GM23338 (cell line): ENCODE results near the gene PCNX1. TPM values are rescaled to one million over a fixed set of nuclear protein-coding genes. Genes with fewer than 3 reads are reported as not detected.

Experiments
- ATAC-seq: fragments of 200-7000 bp; cut with Tn5 transposase; 3 replicates; pipeline ENCODE4 v1.9.1; 2020
- DNase-seq: peaks from one replicate; pipeline ENCODE4 v3.0.0-alpha.2; 2015; ENCODE audit warnings: low spot score
- H2AFZ ChIP-seq: fragments of 200-600 bp; sonication (generic); 2 replicates; pipeline ENCODE4 v1.8.0; 2016; ENCODE audit warnings: antibody characterized with exemption, mild to moderate bottlenecking, moderate library complexity
- H3F3A ChIP-seq: fragments of 200-600 bp; sonication (generic); replicated peaks from 2 replicates; pipeline ENCODE4 v1.8.0; 2017; ENCODE audit warnings: antibody characterized with exemption, mixed run types, low read depth
- H3K27ac ChIP-seq: fragments of 200-600 bp; sonication (generic); 2 replicates; pipeline ENCODE4 v1.6.1; 2016; ENCODE audit warnings: low read depth
- H3K27me3 ChIP-seq: fragments of 200-600 bp; sonication (generic); 2 replicates; pipeline ENCODE4 v1.8.0; 2016; ENCODE audit warnings: mild to moderate bottlenecking, mixed run types, moderate library complexity; ENCODE audit not compliant: insufficient read depth
- H3K36me3 ChIP-seq: fragments of 200-600 bp; sonication (generic); 2 replicates; pipeline ENCODE4 v1.8.0; 2016; ENCODE audit warnings: mild to moderate bottlenecking; ENCODE audit not compliant: insufficient read depth
- H3K4me1 ChIP-seq: fragments of 200-600 bp; sonication (generic); 2 replicates; pipeline ENCODE4 v1.8.0; 2016; ENCODE audit warnings: mild to moderate bottlenecking, moderate library complexity; ENCODE audit not compliant: insufficient read depth
- H3K4me2 ChIP-seq: fragments of 200-600 bp; sonication (generic); 2 replicates; pipeline ENCODE4 v1.7.1; 2017; ENCODE audit warnings: mixed run types
- H3K4me3 ChIP-seq: fragments of 200-600 bp; sonication (generic); 2 replicates; pipeline ENCODE4 v1.6.1; 2016; ENCODE audit warnings: mixed run types
- H3K79me2 ChIP-seq: fragments of 200-600 bp; sonication (generic); replicated peaks from 2 replicates; pipeline ENCODE4 v1.8.0; 2017; ENCODE audit warnings: mild to moderate bottlenecking; ENCODE audit not compliant: insufficient read depth
- H3K9me2 ChIP-seq: fragments of 200-600 bp; sonication (generic); 2 replicates; pipeline ENCODE4 v1.8.0; 2017; ENCODE audit not compliant: insufficient read depth
- H4K20me1 ChIP-seq: fragments of 200-600 bp; sonication (generic); replicated peaks from 2 replicates; pipeline ENCODE4 v1.8.0; 2017; ENCODE audit warnings: mild to moderate bottlenecking; ENCODE audit not compliant: insufficient read depth
- H3K27ac Mint-ChIP-seq: 2 replicates; pipeline ENCODE4 v1.8.0; 2020; ENCODE audit warnings: inconsistent platforms, mild to moderate bottlenecking, moderate library complexity, mixed read lengths
- H3K27me3 Mint-ChIP-seq: 3 replicates; pipeline ENCODE4 v1.8.0; 2022; ENCODE audit warnings: low read depth, mild to moderate bottlenecking, moderate library complexity, mixed read lengths, inconsistent platforms; ENCODE audit not compliant: insufficient read depth, poor library complexity
- H3K36me3 Mint-ChIP-seq: 3 replicates; pipeline ENCODE4 v1.8.0; 2021; ENCODE audit warnings: low read depth, mild to moderate bottlenecking, inconsistent platforms, moderate library complexity, mixed read lengths
- H3K4me1 Mint-ChIP-seq: 3 replicates; pipeline ENCODE4 v1.8.0; 2020; ENCODE audit warnings: mild to moderate bottlenecking, inconsistent platforms, mixed read lengths
- H3K4me3 Mint-ChIP-seq: 3 replicates; pipeline ENCODE4 v1.8.0; 2021; ENCODE audit warnings: moderate library complexity, mild to moderate bottlenecking, inconsistent platforms, mixed read lengths
- H3K9me3 Mint-ChIP-seq: 3 replicates; pipeline ENCODE4 v1.8.0; 2020; ENCODE audit warnings: moderate library complexity, mild to moderate bottlenecking, inconsistent platforms, mixed read lengths
- CREB1 ChIP-seq: fragments of 250-450 bp; sonication (Bioruptor Pico); IDR thresholded peaks from 2 replicates; pipeline ENCODE4 v1.5.0; 2020; ENCODE audit warnings: low read depth, mild to moderate bottlenecking, moderate library complexity
- CTCF ChIP-seq, 2 experiments: fragments of 200-600 bp in 1 of 2; sonication (generic) in 1 of 2; conservative IDR thresholded peaks; 2 replicates each; pipeline versions ENCODE4 v1.5.1 to v1.6.1; 2016 to 2017; ENCODE audit warnings: antibody characterized with exemption in 2 of 2, low read depth in 2 of 2, mild to moderate bottlenecking in 2 of 2, moderate library complexity in 1 of 2
- ETS1 ChIP-seq: IDR thresholded peaks from 2 replicates; pipeline ENCODE4 v1.6.1; 2016; ENCODE audit warnings: antibody characterized with exemption
- EZH2 ChIP-seq: fragments of 200-600 bp; sonication (generic); IDR thresholded peaks from one replicate; pipeline ENCODE4 v1.8.0; 2017; ENCODE audit warnings: antibody characterized with exemption, mild to moderate bottlenecking, low read depth; ENCODE audit not compliant: unreplicated experiment
- JUNB ChIP-seq: IDR thresholded peaks from one replicate; pipeline ENCODE4 v1.6.1; 2016; ENCODE audit warnings: antibody characterized with exemption; ENCODE audit not compliant: unreplicated experiment
- NANOG ChIP-seq: IDR thresholded peaks from 2 replicates; pipeline ENCODE4 v1.6.1; 2016; ENCODE audit warnings: antibody characterized with exemption, borderline replicate concordance
- POLR2AphosphoS5 ChIP-seq: IDR thresholded peaks from 2 replicates; pipeline ENCODE4 v1.6.1; 2016; ENCODE audit warnings: antibody characterized with exemption, low read depth
- REST ChIP-seq: IDR thresholded peaks from one replicate; pipeline ENCODE4 v1.6.1; 2018; ENCODE audit warnings: antibody characterized with exemption; ENCODE audit not compliant: unreplicated experiment
- STAT1 ChIP-seq: IDR thresholded peaks from one replicate; pipeline ENCODE4 v1.6.1; 2016; ENCODE audit warnings: antibody characterized with exemption; ENCODE audit not compliant: unreplicated experiment
- ZNF114 ChIP-seq: fragments of 250-450 bp; sonication (Bioruptor Pico); IDR thresholded peaks from 2 replicates; pipeline ENCODE4 v1.5.0; 2020; ENCODE audit warnings: mild to moderate bottlenecking, moderate library complexity
- polyA plus RNA-seq: library from polyadenylated mRNA; unstranded; fragments of >200 nt; fragmentation: Nextera tagmentation; extraction: Ambion mirVana; gene quantifications from 2 replicates; pipeline ENCODE4 v1.2.1, GENCODE V29; 2016
- total RNA-seq: library from RNA; depleted of rRNA; stranded (reverse); fragments of >200 nt; shearing (Covaris generic); gene quantifications from 2 replicates; pipeline ENCODE4 v1.2.3, GENCODE V29; 2014

Gene PCNX1
- total and polyA plus RNA-seq, 2 experiments from 2014 or later: 19.4 to 53.1 TPM

GRCh38 chr14:70943838-70944237, 36.6 kb downstream of the PCNX1 start (continued):
- TF ChIP-seq REST (no peak), JUNB (no peak), CREB1 (CRISPR knock-in tag) (no peak), STAT1 (no peak)

- Histone ChIP-seq H2AFZ (no peak overlapping the region), H3K4me3 (no peak overlapping the region), H3K79me2 (peaks cover 52% of the 10 kb centered on the region), H3K36me3 (peaks cover 56% of the 10 kb centered on the region), H3K27me3 (no peaks in the 10 kb centered on the region), H3K9me2 (no peaks in the 10 kb centered on the region), H3K27ac (no peak overlapping the region), H3K4me2 (no peak overlapping the region), H4K20me1 (no peaks in the 10 kb centered on the region), H3F3A (0 out of 2 replicates have a peak, but pooled peaks cover 5% of the 10 kb centered on the region), H3K4me1 (no peaks in the 10 kb centered on the region)
- Mint-ChIP-seq H3K4me1 (no peaks in the 10 kb centered on the region), H3K9me3 (peaks cover 55% of the 10 kb centered on the region), H3K27ac (no peak overlapping the region), H3K27me3 (no peaks in the 10 kb centered on the region), H3K4me3 (no peak overlapping the region), H3K36me3 (peaks cover 73% of the 10 kb centered on the region)
- peak; percentile 42 for DNase-seq
- ATAC-seq: no peak
- TF ChIP-seq ZNF114 (CRISPR knock-in tag) (no peak), CTCF (conservative IDR thresholded peaks at IDR 0.05; ENCODE audit: low read depth in 2 of 2) (no peak), JUNB (no peak), EZH2 (no peak), ETS1 (no peak), REST (no peak), POLR2AphosphoS5 (no peak), NANOG (no peak)
These were observed 40.5 kb downstream of the PCNX1 start for GRCh38 chr14:70947739-70948138.
